ENCODE data around the gene SUPT3H. TPM values are rescaled to one million over a fixed set of nuclear protein-coding genes. Genes with fewer than 3 reads are reported as not detected.

SUPT3H gene
- total RNA-seq, 1 donor from 2014 or later = 9.9 TPM

GRCh38 chr6:44820759-44821158, 557.0 kb downstream of the SUPT3H start:
- Histone ChIP-seq H3K27ac (ENCODE audit: low read depth, low read length) (no peak overlapping the region), H3K4me3 (ENCODE audit: low read length in 3 of 3) (no peak overlapping the region), H3K27me3 (ENCODE audit: control insufficient read depth in 3 of 3, insufficient read depth in 3 of 3, low read length in 3 of 3) (no peaks in the 10 kb centered on the region), H3K9me3 (ENCODE audit: control insufficient read depth in 3 of 3, low read length in 3 of 3) (no peaks in the 10 kb centered on the region), H3K9ac (ENCODE audit: low read depth in 1 of 3, low read length in 3 of 3) (no peak overlapping the region), H3K36me3 (ENCODE audit: control insufficient read depth in 3 of 3, insufficient read depth in 3 of 3, low read length in 3 of 3) (no peaks in the 10 kb centered on the region), H3K4me1 (ENCODE audit: control insufficient read depth in 3 of 3, insufficient read depth in 3 of 3, low read length in 3 of 3) (no peaks in the 10 kb centered on the region)

- H3K4me1 ChIP-seq (ENCODE audit: control insufficient read depth in 3 of 3, insufficient read depth in 3 of 3, low read length in 3 of 3) = no peaks in the 10 kb centered on the region
- H3K27me3 ChIP-seq (ENCODE audit: control insufficient read depth in 3 of 3, insufficient read depth in 3 of 3, low read length in 3 of 3) = no peaks in the 10 kb centered on the region
- H3K36me3 ChIP-seq (ENCODE audit: control insufficient read depth in 3 of 3, insufficient read depth in 3 of 3, low read length in 3 of 3) = no peaks in the 10 kb centered on the region
- H3K9me3 ChIP-seq (ENCODE audit: control insufficient read depth in 3 of 3, low read length in 3 of 3) = no peaks in the 10 kb centered on the region
- H3K4me3 ChIP-seq (ENCODE audit: low read length in 3 of 3) = no peak overlapping the region
- no peak overlapping the region for H3K27ac ChIP-seq (ENCODE audit: low read depth, low read length)
- no peak overlapping the region for H3K9ac ChIP-seq (ENCODE audit: low read depth in 1 of 3, low read length in 3 of 3)
Observed at GRCh38 chr6:44820321-44820720, 557.4 kb downstream of the SUPT3H start.

DNA sequence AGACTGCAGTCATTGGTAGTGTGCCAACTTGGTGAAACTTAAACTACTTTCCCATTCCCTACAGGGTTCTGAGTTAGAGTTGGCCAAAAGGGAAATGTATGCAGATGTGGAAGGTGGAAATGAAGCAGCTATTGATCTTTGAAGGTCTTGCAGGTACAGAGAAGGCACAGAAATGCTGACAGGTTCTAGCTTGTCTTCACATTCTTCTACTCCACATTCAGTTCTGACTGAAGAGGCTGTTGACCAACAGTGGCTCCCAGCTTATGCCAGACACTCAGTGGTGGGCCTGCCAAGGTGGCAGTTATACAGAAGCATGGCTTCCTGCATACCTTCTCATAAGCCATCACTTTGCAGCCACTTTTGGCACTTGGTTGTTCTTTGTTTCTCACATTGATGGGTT, 566.3 kb downstream of the SUPT3H start:
- H3K27ac ChIP-seq (ENCODE audit: low read depth, low read length) = no peak overlapping the region
- peaks cover 3 to 6% (median 6%) of the 10 kb centered on the region in 3 donors for H3K4me1 ChIP-seq (ENCODE audit: control insufficient read depth in 3 of 3, insufficient read depth in 3 of 3, low read length in 3 of 3)
- H3K9me3 ChIP-seq (ENCODE audit: control insufficient read depth in 3 of 3, low read length in 3 of 3) = no peaks in the 10 kb centered on the region
- H3K9ac ChIP-seq (ENCODE audit: low read depth in 1 of 3, low read length in 3 of 3) = no peak overlapping the region
- H3K27me3 ChIP-seq (ENCODE audit: control insufficient read depth in 3 of 3, insufficient read depth in 3 of 3, low read length in 3 of 3) = no peaks in the 10 kb centered on the region
- H3K36me3 ChIP-seq (ENCODE audit: control insufficient read depth in 3 of 3, insufficient read depth in 3 of 3, low read length in 3 of 3) = no peaks in the 10 kb centered on the region
- H3K4me3 ChIP-seq (ENCODE audit: low read length in 3 of 3) = no peak overlapping the region

- Histone ChIP-seq H3K4me1 (ENCODE audit: control insufficient read depth in 3 of 3, insufficient read depth in 3 of 3, low read length in 3 of 3) (peaks cover 3 to 6% (median 6%) of the 10 kb centered on the region in 3 donors), H3K27me3 (ENCODE audit: control insufficient read depth in 3 of 3, insufficient read depth in 3 of 3, low read length in 3 of 3) (no peaks in the 10 kb centered on the region)
Observed at GRCh38 chr6:44809258-44809657, 568.5 kb downstream of the SUPT3H start.

DNA sequence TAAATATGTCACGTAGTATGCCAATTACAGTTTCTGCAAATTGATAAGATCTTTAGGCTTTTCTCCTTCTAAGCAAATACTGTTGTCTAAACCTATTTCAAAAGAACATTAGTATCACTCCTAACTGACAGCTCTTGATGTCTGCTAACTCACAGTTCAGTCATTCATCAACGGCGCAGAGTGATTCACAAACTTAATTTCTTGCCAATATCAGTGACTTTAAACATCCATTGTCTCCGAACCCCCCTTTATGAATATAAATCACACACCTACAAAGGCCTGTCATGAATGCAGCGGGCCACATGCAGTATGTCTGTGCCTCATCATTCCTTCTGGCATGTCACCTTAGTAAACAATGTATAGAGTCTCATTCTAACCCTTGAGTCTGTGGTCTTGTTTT, 569.6 kb downstream of the SUPT3H start:
- no peaks in the 10 kb centered on the region for H3K27me3 ChIP-seq (ENCODE audit: control insufficient read depth in 3 of 3, insufficient read depth in 3 of 3, low read length in 3 of 3)
- H3K9me3 ChIP-seq (ENCODE audit: control insufficient read depth in 3 of 3, low read length in 3 of 3) = no peaks in the 10 kb centered on the region
- H3K4me3 ChIP-seq (ENCODE audit: low read length in 3 of 3) = no peak overlapping the region
- no peak overlapping the region for H3K27ac ChIP-seq (ENCODE audit: low read depth, low read length)
- H3K9ac ChIP-seq (ENCODE audit: low read depth in 1 of 3, low read length in 3 of 3) = no peak overlapping the region
- no peaks in the 10 kb centered on the region for H3K36me3 ChIP-seq (ENCODE audit: control insufficient read depth in 3 of 3, insufficient read depth in 3 of 3, low read length in 3 of 3)
- peaks cover 3 to 6% (median 6%) of the 10 kb centered on the region in 3 donors for H3K4me1 ChIP-seq (ENCODE audit: control insufficient read depth in 3 of 3, insufficient read depth in 3 of 3, low read length in 3 of 3)

More at GRCh38 chr6:44809258-44809657, 568.5 kb downstream of the SUPT3H start:
- Histone ChIP-seq H3K4me3 (ENCODE audit: low read length in 3 of 3) (no peak overlapping the region), H3K27ac (ENCODE audit: low read depth, low read length) (no peak overlapping the region), H3K9ac (ENCODE audit: low read depth in 1 of 3, low read length in 3 of 3) (no peak overlapping the region), H3K36me3 (ENCODE audit: control insufficient read depth in 3 of 3, insufficient read depth in 3 of 3, low read length in 3 of 3) (no peaks in the 10 kb centered on the region), H3K9me3 (ENCODE audit: control insufficient read depth in 3 of 3, low read length in 3 of 3) (no peaks in the 10 kb centered on the region)

- peaks cover 0 to 4% (median 0%) of the 10 kb centered on the region in 3 donors for H3K27me3 ChIP-seq (ENCODE audit: control insufficient read depth in 3 of 3, insufficient read depth in 3 of 3, low read length in 3 of 3)
- peaks cover 3 to 6% (median 6%) of the 10 kb centered on the region in 3 donors for H3K4me1 ChIP-seq (ENCODE audit: control insufficient read depth in 3 of 3, insufficient read depth in 3 of 3, low read length in 3 of 3)
- no peaks in the 10 kb centered on the region for H3K36me3 ChIP-seq (ENCODE audit: control insufficient read depth in 3 of 3, insufficient read depth in 3 of 3, low read length in 3 of 3)
- H3K27ac ChIP-seq (ENCODE audit: low read depth, low read length) = no peak overlapping the region
- H3K9me3 ChIP-seq (ENCODE audit: control insufficient read depth in 3 of 3, low read length in 3 of 3) = no peaks in the 10 kb centered on the region
- no peak overlapping the region for H3K4me3 ChIP-seq (ENCODE audit: low read length in 3 of 3)
- H3K9ac ChIP-seq (ENCODE audit: low read depth in 1 of 3, low read length in 3 of 3) = no peak overlapping the region
Observed at GRCh38 chr6:44806656-44807055, 571.1 kb downstream of the SUPT3H start.

DNA sequence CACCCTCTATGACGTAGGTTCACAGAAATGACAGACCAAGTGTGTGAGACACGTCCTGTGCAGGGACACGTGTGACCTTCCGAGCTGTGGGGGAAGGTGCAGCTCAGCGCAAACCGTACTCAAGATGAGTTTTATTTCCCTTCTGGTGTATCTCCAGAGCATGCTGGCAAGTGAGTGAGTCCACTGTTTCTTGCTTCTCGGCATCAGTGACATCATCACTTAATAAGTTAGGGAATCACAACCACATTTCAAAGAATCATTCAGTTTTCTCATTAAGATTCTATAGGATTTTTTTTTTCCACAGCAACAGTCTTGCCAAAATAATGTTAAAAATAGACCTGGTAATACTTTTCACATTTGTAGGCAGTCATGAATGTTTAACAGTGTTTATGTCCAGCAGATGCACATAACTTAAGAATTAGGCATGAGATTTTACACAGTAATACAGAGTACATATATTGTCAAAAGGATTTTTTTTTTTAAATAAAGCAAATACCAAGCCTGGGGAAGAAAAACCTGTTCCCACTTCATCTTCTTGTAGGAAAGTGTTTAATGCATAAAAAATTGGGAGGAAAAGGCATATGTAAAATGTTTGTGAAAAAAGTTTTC, 572.4 kb downstream of the SUPT3H start:
- no peaks in the 10 kb centered on the region for H3K36me3 ChIP-seq (ENCODE audit: control insufficient read depth in 3 of 3, insufficient read depth in 3 of 3, low read length in 3 of 3)
- no peak overlapping the region for H3K27ac ChIP-seq (ENCODE audit: low read depth, low read length)
- H3K4me3 ChIP-seq (ENCODE audit: low read length in 3 of 3) = no peak overlapping the region
- no peaks in the 10 kb centered on the region for H3K9me3 ChIP-seq (ENCODE audit: control insufficient read depth in 3 of 3, low read length in 3 of 3)
- peaks cover 0 to 7% (median 0%) of the 10 kb centered on the region in 3 donors for H3K27me3 ChIP-seq (ENCODE audit: control insufficient read depth in 3 of 3, insufficient read depth in 3 of 3, low read length in 3 of 3)
- no peak overlapping the region for H3K9ac ChIP-seq (ENCODE audit: low read depth in 1 of 3, low read length in 3 of 3)
- peaks cover 16 to 18% (median 17%) of the 10 kb centered on the region in 3 donors for H3K4me1 ChIP-seq (ENCODE audit: control insufficient read depth in 3 of 3, insufficient read depth in 3 of 3, low read length in 3 of 3)

GRCh38 chr6:44804546-44805159, 573.1 kb downstream of the SUPT3H start:
- no peak overlapping the region for H3K27ac ChIP-seq (ENCODE audit: low read depth, low read length)

DNA sequence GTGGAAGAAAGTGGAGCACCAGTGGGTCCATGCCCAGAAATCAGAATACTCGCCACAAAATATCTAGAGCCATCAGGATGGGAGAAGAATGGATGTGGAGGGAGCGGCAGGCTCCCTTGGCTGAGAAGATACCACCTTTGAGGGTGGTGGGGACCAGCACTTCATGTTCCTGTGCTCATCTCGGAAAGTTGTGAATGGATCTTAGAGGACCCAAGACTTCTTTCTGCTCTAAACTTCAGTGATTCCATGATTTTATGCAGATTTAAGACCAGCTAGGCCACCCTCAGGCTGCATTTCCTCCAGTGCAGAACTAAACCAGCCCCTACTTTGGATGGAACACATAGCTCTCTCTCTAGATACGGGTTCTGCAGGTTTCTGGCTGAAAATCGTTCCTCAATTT, 573.7 kb downstream of the SUPT3H start:
- Histone ChIP-seq H3K9me3 (ENCODE audit: control insufficient read depth in 3 of 3, low read length in 3 of 3) (no peaks in the 10 kb centered on the region), H3K27me3 (ENCODE audit: control insufficient read depth in 3 of 3, insufficient read depth in 3 of 3, low read length in 3 of 3) (peaks cover 0 to 7% (median 0%) of the 10 kb centered on the region in 3 donors), H3K9ac (ENCODE audit: low read depth in 1 of 3, low read length in 3 of 3) (no peak overlapping the region)

More at GRCh38 chr6:44804546-44805159, 573.1 kb downstream of the SUPT3H start:
- no peak overlapping the region for H3K4me3 ChIP-seq (ENCODE audit: low read length in 3 of 3)
- no peaks in the 10 kb centered on the region for H3K36me3 ChIP-seq (ENCODE audit: control insufficient read depth in 3 of 3, insufficient read depth in 3 of 3, low read length in 3 of 3)
- peaks cover 20 to 22% (median 22%) of the 10 kb centered on the region in 3 donors for H3K4me1 ChIP-seq (ENCODE audit: control insufficient read depth in 3 of 3, insufficient read depth in 3 of 3, low read length in 3 of 3)
- no peak overlapping the region for H3K9ac ChIP-seq (ENCODE audit: low read depth in 1 of 3, low read length in 3 of 3)
- peaks cover 0 to 7% (median 0%) of the 10 kb centered on the region in 3 donors for H3K27me3 ChIP-seq (ENCODE audit: control insufficient read depth in 3 of 3, insufficient read depth in 3 of 3, low read length in 3 of 3)
- no peaks in the 10 kb centered on the region for H3K9me3 ChIP-seq (ENCODE audit: control insufficient read depth in 3 of 3, low read length in 3 of 3)

DNA sequence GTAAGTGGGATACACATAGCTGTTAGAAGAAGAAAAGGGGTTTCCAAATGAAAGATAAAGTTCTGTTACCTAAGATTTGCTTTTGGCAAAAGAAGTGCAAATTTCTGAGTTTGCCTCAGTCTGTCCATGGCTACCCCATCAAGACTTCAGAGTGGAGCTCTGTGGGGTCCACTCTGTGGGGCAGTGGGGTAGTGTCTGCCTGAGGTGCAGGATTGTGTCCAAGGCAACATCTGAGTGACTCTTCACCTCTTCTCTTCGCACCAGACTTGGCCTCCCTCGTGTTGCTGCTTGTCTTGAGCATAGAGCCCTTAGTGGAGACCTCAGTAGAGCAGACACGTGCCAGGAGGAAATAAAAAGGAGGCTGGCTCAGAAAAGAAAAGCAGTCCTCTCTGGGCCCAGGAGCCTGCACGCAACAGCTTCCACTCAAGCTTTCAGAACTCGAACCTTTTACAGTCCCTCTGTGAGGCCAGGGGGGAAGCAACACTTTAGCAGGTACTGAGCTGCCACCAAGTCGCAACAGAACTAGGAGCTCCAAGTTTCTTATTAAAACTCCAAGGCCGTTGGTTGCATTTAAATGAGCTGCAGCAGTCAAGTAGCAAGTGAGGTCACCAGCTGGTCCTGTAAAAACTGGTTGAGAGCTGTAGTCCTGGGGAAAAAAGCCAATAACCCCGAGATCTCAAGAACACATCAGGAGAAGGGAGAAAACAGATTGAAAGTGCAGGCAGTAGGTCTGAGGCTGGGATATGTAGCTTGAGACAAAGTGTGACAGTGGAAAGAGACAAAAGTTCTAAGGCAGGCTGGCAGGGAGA, 576.7 kb downstream of the SUPT3H start:
- Histone ChIP-seq H3K27me3 (ENCODE audit: control insufficient read depth in 3 of 3, insufficient read depth in 3 of 3, low read length in 3 of 3) (peaks cover 0 to 7% (median 0%) of the 10 kb centered on the region in 3 donors), H3K27ac (ENCODE audit: low read depth, low read length) (no peak overlapping the region), H3K4me1 (ENCODE audit: control insufficient read depth in 3 of 3, insufficient read depth in 3 of 3, low read length in 3 of 3) (peaks cover 14 to 19% (median 16%) of the 10 kb centered on the region in 3 donors), H3K4me3 (ENCODE audit: low read length in 3 of 3) (no peak overlapping the region), H3K36me3 (ENCODE audit: control insufficient read depth in 3 of 3, insufficient read depth in 3 of 3, low read length in 3 of 3) (no peaks in the 10 kb centered on the region), H3K9ac (ENCODE audit: low read depth in 1 of 3, low read length in 3 of 3) (no peak overlapping the region), H3K9me3 (ENCODE audit: control insufficient read depth in 3 of 3, low read length in 3 of 3) (no peaks in the 10 kb centered on the region)

More for the DNA sequence above, 573.7 kb downstream of the SUPT3H start:
- Histone ChIP-seq H3K4me1 (ENCODE audit: control insufficient read depth in 3 of 3, insufficient read depth in 3 of 3, low read length in 3 of 3) (peaks cover 20 to 22% (median 22%) of the 10 kb centered on the region in 3 donors), H3K27ac (ENCODE audit: low read depth, low read length) (no peak overlapping the region), H3K36me3 (ENCODE audit: control insufficient read depth in 3 of 3, insufficient read depth in 3 of 3, low read length in 3 of 3) (no peaks in the 10 kb centered on the region), H3K4me3 (ENCODE audit: low read length in 3 of 3) (no peak overlapping the region)

Measured in skeletal muscle tissue (tissue), 4 donors.